GM12892 (cell line): ENCODE data around the gene SNED1.

Experiments
- POLR2A ChIP-seq: IDR thresholded peaks from 2 replicates; pipeline ENCODE4 v1.6.1; 2011; ENCODE audit warnings: low read depth, low read length, control low read depth
- POLR2AphosphoS5 ChIP-seq: IDR thresholded peaks from 2 replicates; pipeline ENCODE4 v1.6.1; 2011; ENCODE audit warnings: low read depth, low read length, control low read depth
- TAF1 ChIP-seq: IDR thresholded peaks from 2 replicates; pipeline ENCODE4 v1.6.1; 2011; ENCODE audit warnings: low read depth, mild to moderate bottlenecking, control low read depth, low read length, borderline replicate concordance

GRCh38 chr2:241096979-241097378 lies 98.6 kb downstream of the SNED1 start:
- TF ChIP-seq POLR2AphosphoS5: 0 out of 2 replicates have a peak, but pooled peaks have one; percentile 48
- TF ChIP-seq TAF1: no peak
- TF ChIP-seq POLR2A: 0 out of 2 replicates have a peak, but pooled peaks have one; percentile 34
